Measurements from ENCODE around the gene ARID3C. TPM values are rescaled to one million over a fixed set of nuclear protein-coding genes. Genes with fewer than 3 reads are reported as not detected.

ARID3C gene
- total and polyA plus RNA-seq, 2 of the 8 experiments (the other 6 are each of a cell fraction or from before 2014, with no cell fraction given) = 0.08 TPM; not detected in 1

- Histone ChIP-seq H3K9ac (replicated peaks in 1 of 4; ENCODE audit: extremely low read depth in 1 of 4, low read depth in 3 of 4, low read length in 3 of 4) (no peak overlapping the region), H3K4me3 (ENCODE audit: extremely low read depth in 1 of 4, insufficient read depth in 2 of 4, low read depth in 3 of 4, low read length in 4 of 4) (no peak overlapping the region), H2BK12ac (ENCODE audit: low read depth, low read length) (peak overlapping the region; percentile 32; the same call in 1 of the 2 replicates), H2AK5ac (ENCODE audit: low read depth, low read length) (0 out of 2 replicates have a peak overlapping the region, but pooled peaks have one; percentile 7), H3K4me1 (replicated peaks in 1 of 4; ENCODE audit: control insufficient read depth in 3 of 4, insufficient read depth in 4 of 4, low read length in 3 of 4) (peaks cover 7 to 30% (median 19%) of the 10 kb centered on the region in 4 experiments), H3K18ac (ENCODE audit: extremely low read depth, low read length) (peak overlapping the region; percentile 51; the same call in 1 of the 2 replicates), H2BK20ac (ENCODE audit: low read length) (peak overlapping the region; percentile 29; the same call in 1 of the 2 replicates), H4K20me1 (replicated peaks in 1 of 2; ENCODE audit: control insufficient read depth in 1 of 2, insufficient read depth in 2 of 2, low read length in 2 of 2) (peaks cover 10 to 12% of the 10 kb centered on the region in 2 experiments), H3K23ac (ENCODE audit: insufficient read length) (no peak overlapping the region), H2BK5ac (ENCODE audit: low read depth, low read length) (no peak overlapping the region), H3K9me3 (ENCODE audit: insufficient read depth in 2 of 2, low read depth in 1 of 2, low read length in 1 of 2) (peaks cover 0 to 4% of the 10 kb centered on the region in 2 experiments; a peak in 1 of 4 replicates), H2BK15ac (ENCODE audit: low read length) (peak overlapping the region; percentile 34), H3K14ac (ENCODE audit: insufficient read length) (no peak overlapping the region), H3K79me1 (ENCODE audit: low read depth, low read length) (no peaks in the 10 kb centered on the region), H2AFZ (ENCODE audit: low read length) (no peak overlapping the region), H4K91ac (replicated peaks; ENCODE audit: insufficient read length, low read length) (peak overlapping the region; percentile 7), H4K8ac (ENCODE audit: extremely low read depth, insufficient read depth, low read length) (no peak overlapping the region), H2BK120ac (replicated peaks; ENCODE audit: low read depth, low read length) (no peak overlapping the region), H3K27me3 (replicated peaks in 1 of 4; ENCODE audit: control insufficient read depth in 3 of 4, extremely low read depth in 1 of 4, insufficient read depth in 3 of 4, low read length in 3 of 4) (peaks cover 48 to 96% (median 88%) of the 10 kb centered on the region in 4 experiments), H3K56ac (replicated peaks; ENCODE audit: insufficient read length, low read depth, low read length) (no peak overlapping the region), H3K4me2 (ENCODE audit: insufficient read depth in 1 of 2, low read depth in 2 of 2, low read length in 2 of 2) (peak overlapping the region in 1 of 2 experiments; percentile 57; a peak in 1 of 4 replicates), H3K36me3 (ENCODE audit: control insufficient read depth in 2 of 4, insufficient read depth in 4 of 4, low read length in 3 of 4) (peaks cover 0 to 7% (median 0%) of the 10 kb centered on the region in 4 experiments; a peak in 1 of 8 replicates), H3K79me2 (ENCODE audit: control insufficient read depth in 1 of 2, insufficient read depth in 2 of 2, low read length in 2 of 2) (no peaks in the 10 kb centered on the region), H4K5ac (ENCODE audit: insufficient read length, low read depth, low read length) (no peak overlapping the region), H3K27ac (ENCODE audit: low read depth, low read length) (no peak overlapping the region), H3K4ac (replicated peaks; ENCODE audit: insufficient read length, low read depth, low read length) (no peak overlapping the region), H3K23me2 (ENCODE audit: low read depth, low read length) (peaks cover 6% of the 10 kb centered on the region)
- 72% methylated on average over 5 of the region's 5 CpGs; no CpG with 5 or more reads in 1 of the 2 experiments for WGBS, 2 experiments (ENCODE audit: extremely low coverage in 1 of 2, insufficient coverage in 1 of 2, insufficient read length in 1 of 2, insufficient replicate concordance in 2 of 2, low coverage in 1 of 2, low lambda C conversion rate in 2 of 2, missing lambda C conversion rate in 1 of 2)
- FAIRE-seq (no peak), DNase-seq (ENCODE audit: low read depth in 1 of 2, low spot score in 2 of 2) (no peak)
- CTCF ChIA-PET (ENCODE audit: partially characterized antibody) = interaction anchor here (0.5 to 13.8 kb wide), 10 partner anchors 10 to 455 kb away, joined by 3 to 241 read pairs (median 5); no protein-coding TSS in a partner anchor
- TF ChIP-seq KDM5A (IDR thresholded peaks at IDR 0.05; ENCODE audit: low read length) = no peak
- peak; percentile 26 for TF ChIP-seq RNF2 (IDR thresholded peaks at IDR 0.05; ENCODE audit: borderline replicate concordance, low read depth, low read length, missing control alignments, poor library complexity, severe bottlenecking)
- no peak for TF ChIP-seq RAD21 (IDR thresholded peaks at IDR 0.05 in 1 of 2, conservative IDR thresholded peaks at IDR 0.05 in 1 of 2; ENCODE audit: low read depth in 2 of 2, low read length in 2 of 2)
- no peak for TF ChIP-seq MAX (IDR thresholded peaks at IDR 0.05)
- no peak for TF ChIP-seq POLR2AphosphoS5 (IDR thresholded peaks at IDR 0.05; ENCODE audit: low read depth, low read length)
- POLR2A ChIA-PET (ENCODE audit: partially characterized antibody) = interaction anchor here (1.0 to 1.4 kb wide), 2 partner anchors 21 to 22 kb away, joined by 3 to 6 read pairs; no protein-coding TSS in a partner anchor
These were observed 43.9 kb downstream of the ARID3C start for GRCh38 chr9:34584970-34585369.
